GM23338 (cell line): ENCODE measurements around the gene KNL1. TPM values are rescaled to one million over a fixed set of nuclear protein-coding genes. Genes with fewer than 3 reads are reported as not detected.
"Not testable (repeated sequence)": the region's sequence is repeated elsewhere in the genome, so short reads cannot be mapped to it uniquely, and the experiment has no call there.

ENCODE experiments used
- ATAC-seq: fragments of 200-7000 bp; cut with Tn5 transposase; 3 replicates; pipeline ENCODE4 v1.9.1; 2020
- DNase-seq: peaks from one replicate; pipeline ENCODE4 v3.0.0-alpha.2; 2015; ENCODE audit warnings: low spot score
- H2AFZ ChIP-seq: fragments of 200-600 bp; sonication (generic); 2 replicates; pipeline ENCODE4 v1.8.0; 2016; ENCODE audit warnings: antibody characterized with exemption, mild to moderate bottlenecking, moderate library complexity
- H3F3A ChIP-seq: fragments of 200-600 bp; sonication (generic); replicated peaks from 2 replicates; pipeline ENCODE4 v1.8.0; 2017; ENCODE audit warnings: antibody characterized with exemption, mixed run types, low read depth
- H3K27ac ChIP-seq: fragments of 200-600 bp; sonication (generic); 2 replicates; pipeline ENCODE4 v1.6.1; 2016; ENCODE audit warnings: low read depth
- H3K27me3 ChIP-seq: fragments of 200-600 bp; sonication (generic); 2 replicates; pipeline ENCODE4 v1.8.0; 2016; ENCODE audit warnings: mild to moderate bottlenecking, mixed run types, moderate library complexity; ENCODE audit not compliant: insufficient read depth
- H3K36me3 ChIP-seq: fragments of 200-600 bp; sonication (generic); 2 replicates; pipeline ENCODE4 v1.8.0; 2016; ENCODE audit warnings: mild to moderate bottlenecking; ENCODE audit not compliant: insufficient read depth
- H3K4me1 ChIP-seq: fragments of 200-600 bp; sonication (generic); 2 replicates; pipeline ENCODE4 v1.8.0; 2016; ENCODE audit warnings: mild to moderate bottlenecking, moderate library complexity; ENCODE audit not compliant: insufficient read depth
- H3K4me2 ChIP-seq: fragments of 200-600 bp; sonication (generic); 2 replicates; pipeline ENCODE4 v1.7.1; 2017; ENCODE audit warnings: mixed run types
- H3K4me3 ChIP-seq: fragments of 200-600 bp; sonication (generic); 2 replicates; pipeline ENCODE4 v1.6.1; 2016; ENCODE audit warnings: mixed run types
- H3K79me2 ChIP-seq: fragments of 200-600 bp; sonication (generic); replicated peaks from 2 replicates; pipeline ENCODE4 v1.8.0; 2017; ENCODE audit warnings: mild to moderate bottlenecking; ENCODE audit not compliant: insufficient read depth
- H3K9me2 ChIP-seq: fragments of 200-600 bp; sonication (generic); 2 replicates; pipeline ENCODE4 v1.8.0; 2017; ENCODE audit not compliant: insufficient read depth
- H4K20me1 ChIP-seq: fragments of 200-600 bp; sonication (generic); replicated peaks from 2 replicates; pipeline ENCODE4 v1.8.0; 2017; ENCODE audit warnings: mild to moderate bottlenecking; ENCODE audit not compliant: insufficient read depth
- H3K27ac Mint-ChIP-seq: 2 replicates; pipeline ENCODE4 v1.8.0; 2020; ENCODE audit warnings: inconsistent platforms, mild to moderate bottlenecking, moderate library complexity, mixed read lengths
- H3K27me3 Mint-ChIP-seq: 3 replicates; pipeline ENCODE4 v1.8.0; 2022; ENCODE audit warnings: low read depth, mild to moderate bottlenecking, moderate library complexity, mixed read lengths, inconsistent platforms; ENCODE audit not compliant: insufficient read depth, poor library complexity
- H3K36me3 Mint-ChIP-seq: 3 replicates; pipeline ENCODE4 v1.8.0; 2021; ENCODE audit warnings: low read depth, mild to moderate bottlenecking, inconsistent platforms, moderate library complexity, mixed read lengths
- H3K4me1 Mint-ChIP-seq: 3 replicates; pipeline ENCODE4 v1.8.0; 2020; ENCODE audit warnings: mild to moderate bottlenecking, inconsistent platforms, mixed read lengths
- H3K4me3 Mint-ChIP-seq: 3 replicates; pipeline ENCODE4 v1.8.0; 2021; ENCODE audit warnings: moderate library complexity, mild to moderate bottlenecking, inconsistent platforms, mixed read lengths
- H3K9me3 Mint-ChIP-seq: 3 replicates; pipeline ENCODE4 v1.8.0; 2020; ENCODE audit warnings: moderate library complexity, mild to moderate bottlenecking, inconsistent platforms, mixed read lengths
- CREB1 ChIP-seq: fragments of 250-450 bp; sonication (Bioruptor Pico); IDR thresholded peaks from 2 replicates; pipeline ENCODE4 v1.5.0; 2020; ENCODE audit warnings: low read depth, mild to moderate bottlenecking, moderate library complexity
- CTCF ChIP-seq, 2 experiments: fragments of 200-600 bp in 1 of 2; sonication (generic) in 1 of 2; conservative IDR thresholded peaks; 2 replicates each; pipeline versions ENCODE4 v1.5.1 to v1.6.1; 2016 to 2017; ENCODE audit warnings: antibody characterized with exemption in 2 of 2, low read depth in 2 of 2, mild to moderate bottlenecking in 2 of 2, moderate library complexity in 1 of 2
- EZH2 ChIP-seq: fragments of 200-600 bp; sonication (generic); IDR thresholded peaks from one replicate; pipeline ENCODE4 v1.8.0; 2017; ENCODE audit warnings: antibody characterized with exemption, mild to moderate bottlenecking, low read depth; ENCODE audit not compliant: unreplicated experiment
- EZH2phosphoT487 ChIP-seq: fragments of 200-600 bp; sonication (generic); IDR thresholded peaks from one replicate; pipeline ENCODE4 v1.8.1; 2018; ENCODE audit warnings: antibody characterized with exemption; ENCODE audit not compliant: unreplicated experiment
- REST ChIP-seq: IDR thresholded peaks from one replicate; pipeline ENCODE4 v1.6.1; 2018; ENCODE audit warnings: antibody characterized with exemption; ENCODE audit not compliant: unreplicated experiment
- STAT1 ChIP-seq: IDR thresholded peaks from one replicate; pipeline ENCODE4 v1.6.1; 2016; ENCODE audit warnings: antibody characterized with exemption; ENCODE audit not compliant: unreplicated experiment
- ZNF462 ChIP-seq: fragments of 250-450 bp; sonication (Bioruptor Pico); IDR thresholded peaks from 2 replicates; pipeline ENCODE4 v1.5.0; 2020; ENCODE audit warnings: mild to moderate bottlenecking, moderate library complexity
- polyA plus RNA-seq: library from polyadenylated mRNA; unstranded; fragments of >200 nt; fragmentation: Nextera tagmentation; extraction: Ambion mirVana; gene quantifications from 2 replicates; pipeline ENCODE4 v1.2.1, GENCODE V29; 2016
- total RNA-seq: library from RNA; depleted of rRNA; stranded (reverse); fragments of >200 nt; shearing (Covaris generic); gene quantifications from 2 replicates; pipeline ENCODE4 v1.2.3, GENCODE V29; 2014

KNL1 gene
- total and polyA plus RNA-seq, 2 experiments from 2014 or later: 16.7 to 43.2 TPM

GRCh38 chr15:40680151-40680550 is 86.1 kb downstream of the KNL1 start:
- Mint-ChIP-seq H3K27ac (no peak overlapping the region), H3K9me3 (peaks cover 34% of the 10 kb centered on the region), H3K27me3 (peaks cover 5% of the 10 kb centered on the region), H3K4me1 (no peaks in the 10 kb centered on the region), H3K36me3 (peaks cover 14% of the 10 kb centered on the region), H3K4me3 (no peak overlapping the region)
- H3K27me3 ChIP-seq: no peaks in the 10 kb centered on the region
- no peaks in the 10 kb centered on the region for H3F3A ChIP-seq
- H3K4me3 ChIP-seq: no peak overlapping the region
- no peaks in the 10 kb centered on the region for H3K36me3 ChIP-seq
- no peak for DNase-seq
- H3K79me2 ChIP-seq: no peaks in the 10 kb centered on the region
- H2AFZ ChIP-seq: no peak overlapping the region
- no peaks in the 10 kb centered on the region for H3K4me1 ChIP-seq
- no peak overlapping the region for H3K4me2 ChIP-seq
- H4K20me1 ChIP-seq: no peaks in the 10 kb centered on the region
- no peak overlapping the region for H3K27ac ChIP-seq
- no peak for ATAC-seq
- TF ChIP-seq REST (no peak), ZNF462 (CRISPR knock-in tag) (no peak), STAT1 (no peak), CTCF (conservative IDR thresholded peaks at IDR 0.05; ENCODE audit: low read depth in 2 of 2) (no peak), EZH2 (no peak), EZH2phosphoT487 (no peak), CREB1 (CRISPR knock-in tag) (no peak)
- 0 out of 2 replicates have a peak, but pooled peaks cover 3% of the 10 kb centered on the region for H3K9me2 ChIP-seq

GRCh38 chr15:40680959-40681358 is 86.9 kb downstream of the KNL1 start:
- Mint-ChIP-seq H3K36me3 (peaks cover 16% of the 10 kb centered on the region), H3K9me3 (peaks cover 38% of the 10 kb centered on the region)
- not testable (repeated sequence) for ATAC-seq

More at GRCh38 chr15:40680959-40681358, 86.9 kb downstream of the KNL1 start:
- not testable (repeated sequence) for H3K36me3 ChIP-seq, H3K27ac Mint-ChIP-seq, H3K4me1 Mint-ChIP-seq, DNase-seq, H3K27ac ChIP-seq, H3K4me1 ChIP-seq, H3K27me3 Mint-ChIP-seq, H3K9me2 ChIP-seq, H3K79me2 ChIP-seq, H4K20me1 ChIP-seq, H3F3A ChIP-seq, H3K4me2 ChIP-seq, H3K4me3 ChIP-seq, H3K4me3 Mint-ChIP-seq, H2AFZ ChIP-seq, H3K27me3 ChIP-seq
